SHP77 treated with DMSO at 0.1 percent for 48 hours (cell line): ENCODE results near the gene LRPAP1.
"Not testable (repeated sequence)": the region's sequence is repeated elsewhere in the genome, so short reads cannot be mapped to it uniquely, and the experiment has no call there.

Source experiments
- DNase-seq: peaks from one replicate; lab custom pipeline; 2025; lab: John Stamatoyannopoulos, UW

The LRPAP1 gene, protein sequence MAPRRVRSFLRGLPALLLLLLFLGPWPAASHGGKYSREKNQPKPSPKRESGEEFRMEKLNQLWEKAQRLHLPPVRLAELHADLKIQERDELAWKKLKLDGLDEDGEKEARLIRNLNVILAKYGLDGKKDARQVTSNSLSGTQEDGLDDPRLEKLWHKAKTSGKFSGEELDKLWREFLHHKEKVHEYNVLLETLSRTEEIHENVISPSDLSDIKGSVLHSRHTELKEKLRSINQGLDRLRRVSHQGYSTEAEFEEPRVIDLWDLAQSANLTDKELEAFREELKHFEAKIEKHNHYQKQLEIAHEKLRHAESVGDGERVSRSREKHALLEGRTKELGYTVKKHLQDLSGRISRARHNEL

DNA sequence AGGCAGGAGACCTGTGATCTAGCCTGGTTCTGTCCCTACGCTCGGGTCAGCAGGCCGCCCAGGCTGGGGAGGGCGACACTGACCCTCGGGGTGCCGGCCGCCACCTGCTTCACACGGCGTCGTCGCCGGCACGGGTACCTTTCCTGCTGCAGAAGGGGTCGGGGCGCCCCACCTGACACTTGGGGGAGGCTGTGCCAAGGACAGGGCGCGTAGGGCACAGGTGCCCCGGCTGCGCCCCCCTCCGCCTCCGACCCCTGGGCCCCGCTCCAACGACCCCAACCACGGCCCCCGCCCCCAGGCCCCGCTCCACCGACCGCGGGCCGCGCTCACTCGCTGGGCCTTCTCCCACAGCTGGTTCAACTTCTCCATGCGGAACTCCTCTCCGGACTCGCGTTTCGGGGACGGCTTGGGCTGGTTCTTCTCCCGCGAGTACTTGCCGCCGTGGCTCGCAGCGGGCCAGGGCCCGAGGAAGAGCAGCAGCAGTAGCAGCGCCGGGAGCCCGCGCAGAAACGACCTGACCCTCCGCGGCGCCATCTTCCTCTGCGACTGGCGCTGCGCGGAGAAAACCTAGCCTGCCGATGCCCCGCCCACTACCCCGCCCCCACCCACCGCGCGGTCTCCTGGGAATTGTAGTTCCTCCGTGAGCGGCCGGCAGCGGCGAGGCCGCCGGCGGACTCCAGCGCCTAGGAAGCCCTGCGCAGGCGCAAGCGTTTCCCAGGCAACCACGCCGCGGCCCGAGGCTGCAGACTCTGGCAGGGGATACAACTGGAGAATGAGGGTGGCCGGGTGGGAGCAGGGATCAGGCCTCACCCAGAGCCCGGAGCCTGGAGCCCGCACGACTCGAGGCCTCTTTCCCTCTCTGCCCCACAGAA lies at the start of gene LRPAP1:
LRPAP1 (minus strand) TSS at position 544 of the 872 bp plus-strand sequence; CDS start at position 534, 10 bp downstream.
- DNase-seq = peak; percentile 38

DNA sequence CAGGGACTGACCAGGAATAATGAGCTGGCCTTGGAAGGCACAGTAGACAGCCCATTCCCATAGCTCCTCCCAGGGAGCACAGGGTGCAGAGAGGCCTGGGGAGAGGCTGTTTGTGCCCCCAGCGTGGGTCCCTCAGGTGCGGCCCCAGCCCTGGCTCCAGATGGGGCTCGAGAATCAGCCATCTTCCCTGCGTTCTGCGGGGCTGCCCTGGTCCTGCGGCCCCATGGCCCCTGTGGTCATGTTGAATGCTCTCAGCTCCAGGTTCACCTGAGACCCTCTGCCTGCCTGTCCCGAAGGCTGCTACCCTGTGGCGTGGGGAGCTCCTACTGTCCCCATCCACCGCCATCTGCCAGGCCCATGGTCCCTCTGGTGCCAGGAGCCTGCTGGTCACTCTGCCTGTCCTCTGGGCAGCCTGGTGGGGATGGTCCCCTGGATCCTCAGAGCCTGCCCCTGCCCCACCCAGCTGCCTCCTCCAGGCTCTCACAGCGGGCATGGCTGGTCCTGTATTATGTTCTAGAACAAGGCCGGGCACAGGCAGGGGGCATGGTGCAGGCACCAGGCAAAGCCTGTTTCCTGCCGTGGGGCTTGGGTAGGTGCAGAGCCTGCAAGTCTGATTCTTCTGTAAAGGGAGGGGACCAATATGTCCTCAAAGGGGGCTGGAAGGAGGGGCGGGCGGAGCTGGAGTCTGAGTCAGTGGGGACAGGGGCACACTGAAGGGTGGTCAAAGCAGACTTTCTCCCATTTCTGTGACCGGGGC lies 49.3 kb upstream of the LRPAP1 start:
- DNase-seq = not testable (repeated sequence)

DNA sequence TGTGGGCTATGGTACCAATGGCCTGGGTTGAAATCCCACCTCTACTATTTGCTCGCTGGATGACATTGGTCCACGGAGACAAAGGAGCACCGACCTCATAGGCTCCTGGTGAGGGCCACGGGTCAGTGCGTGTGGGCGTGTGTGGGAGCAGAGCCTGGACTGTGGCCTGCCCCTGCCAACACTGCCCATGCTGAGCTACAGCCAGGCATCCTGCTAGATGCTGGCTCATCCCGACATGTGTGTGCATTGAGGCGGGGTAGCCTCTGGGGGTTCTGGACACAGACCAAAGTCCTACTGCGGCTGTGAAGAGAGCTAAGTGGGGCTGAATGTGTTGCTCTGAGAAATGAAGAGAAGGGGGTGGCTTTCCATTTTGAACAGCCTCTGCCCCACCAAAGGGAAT lies 48.6 kb upstream of the LRPAP1 start:
- not testable (repeated sequence) for DNase-seq

DNA sequence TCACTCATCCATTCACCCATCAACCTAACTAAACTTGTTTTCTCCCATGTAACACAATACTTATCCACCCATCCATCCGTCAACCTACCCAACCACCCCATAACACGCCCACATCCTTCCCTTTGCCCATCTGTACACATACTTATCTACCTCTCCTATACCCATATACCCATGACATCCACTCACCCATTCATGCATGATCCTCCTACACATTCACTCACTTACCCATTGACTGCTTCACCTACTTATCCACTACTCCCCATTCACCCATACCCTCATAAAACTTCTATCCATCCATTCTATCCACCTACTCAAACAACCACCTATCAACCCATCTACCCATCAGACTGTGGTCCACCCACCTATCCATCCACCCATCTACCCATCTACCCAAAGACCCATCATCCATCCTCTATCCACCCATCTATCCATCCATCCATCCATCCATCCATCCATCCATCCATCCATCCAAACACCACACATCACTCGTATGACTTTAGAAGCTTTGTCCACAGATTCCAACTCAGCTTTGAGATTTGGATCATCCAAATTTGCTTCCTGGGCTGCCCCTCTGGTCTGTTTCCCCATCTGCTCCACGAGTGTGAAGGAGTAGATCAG lies 46.4 kb upstream of the LRPAP1 start:
- DNase-seq = not testable (repeated sequence)

DNA sequence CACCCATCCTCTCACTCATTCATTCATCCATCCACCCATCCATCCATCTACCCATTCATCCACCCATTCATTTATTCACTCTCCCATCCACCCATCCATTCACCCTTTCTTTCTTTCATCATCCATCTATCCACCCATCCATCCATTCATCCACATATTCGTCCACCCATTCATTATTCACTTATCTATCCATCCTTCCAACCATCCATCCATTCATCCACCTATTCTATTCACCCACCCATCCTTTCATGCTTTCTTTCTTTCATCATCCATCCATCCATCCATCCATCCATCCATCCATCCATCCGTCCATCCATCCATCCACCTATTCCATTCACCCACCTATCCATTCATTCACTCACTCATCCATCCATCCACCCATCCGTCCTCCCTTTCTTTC lies 45.8 kb upstream of the LRPAP1 start:
- not testable (repeated sequence) for DNase-seq

DNA sequence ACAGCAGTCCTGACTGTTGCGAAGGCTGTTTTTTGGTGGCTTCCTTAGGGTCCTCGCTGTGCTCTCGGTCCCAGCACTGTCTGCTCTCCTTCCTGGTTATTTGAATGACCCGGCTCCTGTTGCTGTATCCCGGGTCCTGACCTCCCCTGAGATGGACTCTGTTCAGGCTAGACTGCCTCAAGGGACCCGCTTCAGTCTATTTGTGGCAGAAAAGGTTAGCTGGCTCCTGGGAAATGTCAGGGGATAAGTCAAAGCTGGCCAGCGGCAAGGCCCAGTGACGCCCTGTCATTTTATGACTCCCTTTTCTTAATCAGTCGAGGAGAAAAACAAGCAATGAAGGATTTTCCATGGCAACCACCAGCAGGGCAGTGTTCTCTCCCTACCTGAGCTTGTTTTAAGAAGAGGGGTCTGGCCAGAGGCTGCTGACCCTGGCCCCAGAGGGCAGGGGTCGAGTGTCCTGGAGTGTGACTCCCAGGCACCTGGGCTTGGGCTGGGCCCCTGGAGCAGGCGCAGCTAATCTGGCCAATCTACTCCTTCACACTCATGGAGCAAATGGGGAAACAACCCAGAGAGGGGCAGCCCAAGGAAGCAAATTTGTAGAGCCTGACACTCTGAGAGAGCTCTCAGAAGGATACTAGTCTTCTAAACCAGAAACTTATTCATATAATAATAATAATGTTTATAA lies 45.1 kb upstream of the LRPAP1 start:
- DNase-seq = not testable (repeated sequence)

DNA sequence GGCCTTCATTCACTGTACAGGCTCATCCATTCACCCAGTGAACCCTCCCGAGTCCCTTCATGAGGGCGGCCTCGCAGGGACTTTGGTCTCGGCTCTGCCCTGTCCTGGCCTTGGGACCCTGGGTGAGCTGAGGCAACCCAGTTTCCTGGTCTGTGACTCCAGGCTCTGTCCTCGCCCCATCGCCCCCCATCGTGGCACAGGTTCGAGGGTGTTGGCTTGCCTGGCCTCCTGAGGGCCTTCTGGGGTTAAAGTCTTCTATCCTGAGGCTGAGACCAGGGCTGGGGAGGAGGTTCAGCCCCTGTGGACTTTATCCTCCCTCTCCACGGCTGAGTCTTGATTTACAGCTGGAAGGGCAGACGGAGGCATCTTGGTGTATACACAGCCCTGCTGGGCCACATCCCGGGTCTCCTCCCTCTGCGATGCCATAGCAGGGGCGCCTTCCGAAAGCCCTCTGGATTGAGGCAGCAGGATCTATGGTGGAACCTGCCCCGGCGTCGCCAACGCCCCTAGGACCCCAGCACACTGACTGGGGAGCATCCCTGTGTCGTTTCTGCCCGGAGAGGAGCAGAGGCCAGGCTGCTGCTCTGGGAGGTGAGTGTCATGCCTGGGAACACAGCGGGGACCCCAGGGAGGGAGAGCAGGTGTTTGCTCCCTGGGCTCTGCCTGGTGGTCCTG lies 44.4 kb upstream of the LRPAP1 start:
- not testable (repeated sequence) for DNase-seq

DNA sequence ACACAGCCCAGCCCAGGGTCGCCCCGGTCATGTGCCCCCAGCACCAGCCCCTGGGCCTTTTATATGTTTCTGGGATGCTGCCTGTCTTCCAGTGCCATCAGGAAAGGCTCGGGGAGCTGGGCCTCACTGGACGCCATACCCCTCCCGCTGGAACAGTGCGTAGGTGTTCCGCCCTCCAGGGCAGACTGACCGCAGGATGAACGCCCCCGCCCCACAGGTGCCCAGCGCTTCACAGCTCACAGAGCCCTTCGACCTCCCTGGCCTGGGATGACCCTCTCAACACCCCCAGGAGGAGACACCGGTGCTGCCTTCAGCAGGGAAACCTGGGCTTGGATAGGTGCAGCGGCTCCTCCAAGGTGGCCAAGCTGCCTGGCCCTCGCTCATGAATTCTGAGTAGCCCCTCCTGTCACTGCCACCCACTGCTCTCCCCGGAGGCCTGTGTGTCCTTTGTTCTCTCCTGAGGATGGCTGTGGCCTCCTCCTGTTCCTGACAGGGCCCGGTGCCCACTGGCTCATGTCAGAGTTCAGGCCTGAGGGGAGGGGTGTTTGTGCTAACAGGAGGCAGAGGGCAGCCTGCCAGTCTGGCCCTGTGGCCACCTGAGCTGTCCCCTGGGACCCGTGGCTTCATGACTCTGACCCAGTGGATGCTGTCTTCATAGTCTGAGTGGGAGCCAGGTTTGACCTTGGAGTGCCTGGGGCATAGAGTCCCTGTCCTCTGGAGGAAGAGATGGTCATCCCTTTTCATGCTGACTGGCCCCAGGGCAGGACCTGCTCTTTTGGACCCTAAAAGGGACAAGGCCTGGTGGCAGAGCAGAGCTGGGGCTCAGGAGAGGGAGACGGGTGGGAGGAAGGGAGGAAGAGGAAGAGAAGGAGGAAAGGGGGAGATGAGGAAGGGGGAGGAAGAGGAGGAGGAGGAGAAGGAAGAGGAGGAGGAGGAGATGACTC lies 43.5 kb upstream of the LRPAP1 start:
- DNase-seq = not testable (repeated sequence)

DNA sequence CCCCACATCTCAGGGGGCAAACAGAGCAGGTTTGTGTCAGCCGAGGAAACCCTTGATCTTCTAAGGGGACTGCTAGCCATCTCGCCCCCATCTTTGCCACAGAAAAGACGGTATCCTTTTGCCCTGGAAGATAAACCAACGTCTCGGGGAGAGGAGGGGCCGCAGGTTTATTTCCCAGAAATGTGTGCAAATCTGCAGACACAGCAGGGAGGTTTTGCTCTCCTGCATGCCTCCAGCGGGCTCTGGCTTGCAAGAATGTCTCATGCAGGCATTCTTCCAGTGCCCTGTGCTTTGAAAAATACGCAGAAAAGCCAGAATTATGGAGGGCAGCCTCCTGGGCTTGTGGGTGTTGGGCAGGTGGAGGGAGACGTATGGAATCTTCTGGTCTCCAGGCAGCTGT lies 42.6 kb upstream of the LRPAP1 start:
- not testable (repeated sequence) for DNase-seq

DNA sequence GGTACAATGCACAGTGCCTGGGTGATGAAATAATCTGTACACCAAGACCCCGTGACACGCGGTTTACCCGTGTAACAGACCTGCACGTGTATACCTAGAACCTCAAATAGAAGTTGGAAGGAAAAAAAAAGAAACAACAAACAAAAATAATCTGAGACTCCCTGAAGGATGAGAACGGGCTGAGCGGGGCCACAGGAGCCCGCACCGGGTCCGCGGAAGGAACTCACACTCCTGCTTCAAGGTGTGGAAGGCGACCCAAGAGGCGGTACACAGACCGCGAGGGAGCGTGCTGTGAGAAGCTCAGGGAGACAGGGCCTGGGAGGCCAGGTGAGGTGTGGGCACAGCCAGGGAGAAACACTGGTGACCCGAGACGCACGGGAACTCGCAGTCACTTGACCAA lies 42.1 kb upstream of the LRPAP1 start:
- not testable (repeated sequence) for DNase-seq

DNA sequence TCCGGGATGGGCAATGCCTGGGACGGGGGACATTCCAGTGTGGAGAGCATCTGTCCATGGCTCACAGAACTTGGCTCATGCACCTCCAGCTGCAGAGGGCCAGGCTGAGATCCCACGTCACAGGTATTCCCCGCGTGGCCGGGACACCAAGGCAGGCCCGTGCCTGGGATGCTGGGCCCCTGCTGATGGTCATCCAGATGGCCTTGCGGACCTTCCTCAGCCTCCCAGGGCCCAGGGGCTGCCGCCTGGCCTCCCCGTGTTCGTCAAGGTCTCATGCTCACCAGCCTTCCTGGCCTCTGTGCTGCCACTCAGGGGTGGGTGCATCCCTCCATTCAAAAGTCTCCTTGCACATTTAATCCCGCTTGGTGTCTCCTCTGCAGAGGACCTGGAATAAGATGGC lies 40.9 kb upstream of the LRPAP1 start:
- no peak for DNase-seq

DNA sequence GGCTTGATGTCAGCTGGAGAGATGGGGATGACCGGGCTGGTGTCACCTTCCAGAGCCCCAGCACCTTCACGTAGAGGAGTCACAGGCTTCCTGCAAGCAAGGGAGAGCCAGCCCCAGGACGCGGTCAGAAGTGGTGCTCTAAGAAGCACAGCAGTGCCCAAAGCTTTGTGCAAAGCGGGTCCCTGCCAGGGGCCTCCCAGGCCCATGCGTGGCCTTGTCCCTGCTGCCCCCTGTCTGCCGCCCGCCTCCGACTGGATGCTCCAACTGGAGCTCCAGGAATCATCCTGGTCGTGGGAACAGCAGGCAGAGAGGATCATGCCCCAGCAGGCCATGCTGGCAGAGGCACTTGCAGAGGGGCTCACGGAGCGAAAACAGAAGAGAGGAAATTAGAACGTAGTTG lies 40.1 kb upstream of the LRPAP1 start:
- DNase-seq = no peak

DNA sequence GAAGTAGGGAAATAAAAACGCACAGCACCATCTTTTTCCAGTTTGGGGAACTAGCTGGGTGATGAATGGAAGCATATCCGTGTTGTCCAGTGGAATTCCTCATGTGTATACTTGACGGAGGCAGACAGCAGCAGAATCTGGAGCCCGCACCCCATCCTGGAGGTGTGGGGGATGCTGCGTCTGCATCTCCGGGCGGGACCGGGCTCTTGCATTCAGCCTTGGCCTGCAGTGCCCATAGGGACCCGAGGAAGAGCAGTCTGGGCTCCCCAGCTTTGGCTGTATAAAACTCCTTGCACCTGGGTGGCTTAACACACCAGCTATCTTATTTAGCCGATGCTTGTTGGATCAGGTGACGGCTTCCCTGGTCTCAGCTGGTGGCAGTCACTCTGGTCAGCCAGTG lies 39.7 kb upstream of the LRPAP1 start:
- DNase-seq = no peak

DNA sequence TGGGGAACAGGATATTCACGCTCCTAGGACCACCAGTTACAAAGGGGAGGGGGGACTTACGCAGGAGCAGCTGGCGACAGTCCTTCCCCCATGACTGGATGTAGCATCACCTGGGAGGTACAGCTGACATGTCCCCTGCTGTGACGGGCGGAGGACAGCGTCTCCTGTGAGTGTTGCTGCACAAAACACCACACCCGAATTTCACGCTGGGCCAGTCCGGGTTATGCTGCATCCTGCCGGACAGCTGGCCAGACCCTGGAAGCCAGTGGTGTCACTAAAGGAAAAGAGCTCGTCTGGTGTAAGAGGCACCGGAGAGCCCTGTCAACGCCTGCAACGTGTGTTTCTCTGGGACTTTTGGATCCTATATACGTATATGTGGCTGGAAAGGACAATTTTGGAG lies 38.7 kb upstream of the LRPAP1 start:
- not testable (repeated sequence) for DNase-seq

DNA sequence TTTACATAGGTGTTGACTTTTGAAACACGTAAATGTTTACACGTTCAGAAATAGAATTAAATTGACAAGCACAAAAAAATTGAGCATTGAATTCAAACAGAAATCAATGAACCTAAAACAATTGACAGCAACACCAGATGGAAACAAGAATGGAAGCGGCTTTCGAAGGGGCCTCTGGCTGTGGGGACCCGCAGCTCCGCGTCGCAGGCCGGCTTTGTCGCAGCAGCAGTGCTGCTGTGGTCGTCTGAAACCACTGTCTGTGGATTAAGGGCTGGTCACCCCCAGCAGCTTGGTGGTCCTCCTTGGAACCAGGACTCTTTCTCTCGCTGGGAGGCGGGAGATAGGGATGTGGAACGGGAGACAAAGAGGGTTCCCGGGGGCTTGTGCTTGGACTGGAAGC lies 37.4 kb upstream of the LRPAP1 start:
- not testable (repeated sequence) for DNase-seq

DNA sequence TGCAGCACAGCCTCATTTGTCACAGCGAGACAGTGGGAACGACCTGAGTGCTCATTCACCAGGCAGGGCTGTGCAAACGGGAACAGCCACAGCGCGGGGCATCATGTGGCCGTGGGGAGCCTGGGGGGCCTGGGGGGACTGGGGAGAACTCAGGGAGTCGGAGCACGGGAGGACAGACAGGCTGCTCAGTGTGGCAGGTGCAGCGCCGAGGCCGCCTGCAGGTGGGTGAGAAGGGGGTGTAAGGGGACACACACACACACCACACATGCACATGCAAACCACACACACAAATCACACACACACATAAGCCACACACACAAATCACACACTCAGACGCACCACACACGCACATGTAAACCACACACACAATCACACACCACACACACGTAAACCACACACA lies 34.5 kb upstream of the LRPAP1 start:
- not testable (repeated sequence) for DNase-seq

DNA sequence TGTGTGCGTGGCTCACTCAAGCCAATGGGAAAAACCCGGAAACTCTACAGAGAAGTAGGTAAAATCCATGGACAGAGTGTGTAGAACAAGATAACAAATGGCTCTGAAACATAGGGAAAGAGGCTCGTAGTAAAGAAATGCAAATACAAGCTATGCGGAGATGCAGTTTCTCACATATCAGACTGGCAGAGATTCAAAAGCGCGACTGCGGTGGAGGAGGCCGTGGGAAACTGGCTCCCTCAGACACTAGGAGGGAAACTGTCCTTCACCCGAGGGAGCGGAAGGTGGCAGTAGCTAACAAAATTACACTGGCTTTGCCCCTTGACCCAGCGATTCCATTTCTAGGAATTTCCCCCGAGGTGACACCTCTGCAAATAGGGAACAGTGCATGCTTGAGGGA lies 34.1 kb upstream of the LRPAP1 start:
- not testable (repeated sequence) for DNase-seq

DNA sequence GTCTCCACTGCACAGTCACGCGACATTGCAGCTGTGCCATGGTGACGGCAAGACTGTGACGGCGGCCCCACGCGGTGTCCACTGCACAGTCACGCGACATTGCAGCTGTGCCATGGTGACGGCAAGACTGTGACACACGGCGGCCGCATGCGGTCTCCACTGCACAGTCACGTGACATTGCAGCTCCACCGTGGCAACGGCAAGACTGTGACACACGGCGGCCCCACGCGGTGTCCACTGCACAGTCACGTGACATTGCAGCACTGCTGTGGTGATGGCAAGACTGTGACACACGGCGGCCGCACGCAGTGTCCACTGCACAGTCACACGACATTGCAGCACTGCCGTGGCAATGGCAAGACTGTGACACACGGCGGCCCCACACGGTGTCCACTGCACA lies 32.7 kb upstream of the LRPAP1 start:
- not testable (repeated sequence) for DNase-seq

DNA sequence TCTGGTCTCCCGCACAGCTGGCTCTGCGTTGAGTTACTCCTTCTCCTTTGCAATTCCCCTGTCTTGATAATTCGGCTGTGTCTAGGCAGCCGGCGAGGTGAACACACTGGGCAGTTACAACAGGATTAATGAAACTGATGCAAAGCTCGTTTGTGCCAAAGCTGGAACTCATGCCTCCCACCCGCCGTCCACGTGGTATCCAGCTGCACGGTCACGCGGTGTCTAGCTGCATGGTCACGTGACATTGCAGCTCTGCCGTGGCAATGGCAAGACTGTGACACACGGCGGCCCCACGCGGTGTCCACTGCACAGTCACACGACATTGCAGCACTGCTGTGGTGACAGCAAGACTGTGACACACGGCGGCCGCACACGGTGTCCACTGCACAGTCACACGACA lies 31.2 kb upstream of the LRPAP1 start:
- no peak for DNase-seq
